Natural killer cell treated with Interleukin-12 subunit alpha and Interleukin-12 subunit beta and Interleukin-15 and Interleukin-18, amount 100 ng/mL, for 72 hours (primary cell): ENCODE measurements around the gene GNB4. TPM values are rescaled to one million over a fixed set of nuclear protein-coding genes. Genes with fewer than 3 reads are reported as not detected.
A peak's percentile ranks its signal among the peaks of the same experiment; 100 is the strongest.

Experiments used
- ATAC-seq, 2 donors: fragments of 150-1000 bp; cut with Tn5 transposase in 1 of 2; sonication (Bioruptor Pico), chemical (Tn5 transposase) in 1 of 2; 2 replicates each; pipeline ENCODE4 v1.10.0; 2021
- DNase-seq: peaks from one replicate; pipeline ENCODE4 v3.0.0; 2022; ENCODE audit warnings: low spot score
- H3K27ac Mint-ChIP-seq, 2 donors: 1 replicate in 1 of 2; 2 replicates in 1 of 2; pipeline ENCODE4 v1.8.0; 2022; ENCODE audit warnings: mixed read lengths in 2 of 2, mild to moderate bottlenecking in 1 of 2, moderate library complexity in 1 of 2
- H3K27me3 Mint-ChIP-seq, 2 donors: 1 replicate in 1 of 2; 2 replicates in 1 of 2; pipeline ENCODE4 v1.8.0; 2022; ENCODE audit warnings: mixed read lengths in 2 of 2
- H3K36me3 Mint-ChIP-seq: one replicate; pipeline ENCODE4 v1.8.0; 2022; ENCODE audit warnings: mixed read lengths
- H3K4me1 Mint-ChIP-seq, 2 donors: 1 replicate in 1 of 2; 2 replicates in 1 of 2; pipeline ENCODE4 v1.8.0; 2022; ENCODE audit warnings: low read depth in 2 of 2, mixed read lengths in 2 of 2, mild to moderate bottlenecking in 1 of 2
- H3K4me3 Mint-ChIP-seq: one replicate; pipeline ENCODE4 v1.8.0; 2022; ENCODE audit warnings: mixed read lengths
- H3K9me3 Mint-ChIP-seq: 2 replicates; pipeline ENCODE4 v1.8.0; 2022; ENCODE audit warnings: mixed read lengths
- total RNA-seq, 2 donors: library from RNA; stranded (reverse); gene quantifications; one replicate each; pipeline ENCODE4 v1.2.3, GENCODE V29; 2022

The GNB4 gene
- total RNA-seq, 2 donors from 2014 or later, result 7.2 TPM

- Mint-ChIP-seq H3K4me3 (no peak overlapping the region), H3K9me3 (no peaks in the 10 kb centered on the region), H3K4me1 (no peaks in the 10 kb centered on the region), H3K27me3 (no peaks in the 10 kb centered on the region), H3K36me3 (peaks cover under 1% of the 10 kb centered on the region), H3K27ac (no peak overlapping the region)
- ATAC-seq (no peak), DNase-seq (no peak)
Measured at GRCh38 chr3:179375091-179375999, 75.9 kb downstream of the GNB4 start.

- H3K27me3 Mint-ChIP-seq, result no peaks in the 10 kb centered on the region
- H3K4me3 Mint-ChIP-seq, result no peak overlapping the region
- no peaks in the 10 kb centered on the region for H3K4me1 Mint-ChIP-seq
- H3K9me3 Mint-ChIP-seq, result no peaks in the 10 kb centered on the region
- DNase-seq, result no peak
- H3K27ac Mint-ChIP-seq, result no peak overlapping the region
- no peak for ATAC-seq
- no peaks in the 10 kb centered on the region for H3K36me3 Mint-ChIP-seq
Measured at GRCh38 chr3:179373938-179374337, 77.3 kb downstream of the GNB4 start.

GRCh38 chr3:179369621-179370020 is 81.6 kb downstream of the GNB4 start:
- no peak for ATAC-seq
- no peaks in the 10 kb centered on the region for H3K9me3 Mint-ChIP-seq
- DNase-seq, result no peak
- H3K27me3 Mint-ChIP-seq, result no peaks in the 10 kb centered on the region
- no peak overlapping the region for H3K4me3 Mint-ChIP-seq
- peaks cover 11% of the 10 kb centered on the region for H3K36me3 Mint-ChIP-seq
- no peak overlapping the region for H3K27ac Mint-ChIP-seq
- H3K4me1 Mint-ChIP-seq, result no peaks in the 10 kb centered on the region

- DNase-seq (no peak), ATAC-seq (no peak)
- H3K27me3 Mint-ChIP-seq, result no peaks in the 10 kb centered on the region
- no peak overlapping the region for H3K27ac Mint-ChIP-seq
- peaks cover 15% of the 10 kb centered on the region for H3K36me3 Mint-ChIP-seq
- H3K4me1 Mint-ChIP-seq, result no peaks in the 10 kb centered on the region
- H3K4me3 Mint-ChIP-seq, result no peak overlapping the region
- no peaks in the 10 kb centered on the region for H3K9me3 Mint-ChIP-seq
Measured at GRCh38 chr3:179363332-179363731, 87.9 kb downstream of the GNB4 start.

- Mint-ChIP-seq H3K4me1 (peaks cover 12 to 17% of the 10 kb centered on the region in 2 donors), H3K27me3 (no peaks in the 10 kb centered on the region), H3K9me3 (no peaks in the 10 kb centered on the region), H3K27ac (peak overlapping the region in 1 of 2 donors; percentile 9), H3K36me3 (peaks cover 30% of the 10 kb centered on the region), H3K4me3 (no peak overlapping the region)
- ATAC-seq (no peak), DNase-seq (no peak)
Measured at GRCh38 chr3:179355996-179356395, 95.3 kb downstream of the GNB4 start.

GRCh38 chr3:179348325-179349013 is 102.8 kb downstream of the GNB4 start:
- H3K4me3 Mint-ChIP-seq, result peak overlapping the region; percentile 98
- ATAC-seq (no peak), DNase-seq (no peak)
- H3K27me3 Mint-ChIP-seq, result no peaks in the 10 kb centered on the region
- H3K9me3 Mint-ChIP-seq, result no peaks in the 10 kb centered on the region
- H3K36me3 Mint-ChIP-seq, result peaks cover 10% of the 10 kb centered on the region
- peaks cover 10 to 11% of the 10 kb centered on the region in 2 donors for H3K4me1 Mint-ChIP-seq
- H3K27ac Mint-ChIP-seq, result peak overlapping the region; percentile 82 to 96

GRCh38 chr3:179347345-179348194 is 103.7 kb downstream of the GNB4 start, which contains the start of gene MFN1:
Gene MFN1, plus strand, starts transcription at chr3:179347709. Its CDS starts 1,143 bp downstream, at chr3:179348852.
- Mint-ChIP-seq H3K4me3 (peak within 1 kb of the TSS; percentile 98), H3K9me3 (no peaks in the 10 kb centered on the region), H3K4me1 (peaks cover 10% of the 10 kb centered on the region in 2 donors), H3K27ac (peak within 1 kb of the TSS; percentile 82 to 96), H3K27me3 (no peaks in the 10 kb centered on the region), H3K36me3 (peaks cover 9% of the 10 kb centered on the region)
- ATAC-seq (peak; percentile 99), DNase-seq (peak; percentile 91)

Other genes with a start within 250 kb of the GNB4 start
- 1 to 10 TPM; 2.0 to 2.1 TPM for gene KCNMB3, start 200.4 kb downstream of the GNB4 start, total RNA-seq
- gene ZNF639, start 128.4 kb downstream of the GNB4 start, total RNA-seq, result 10 to 100 TPM; 34.2 to 41.7 TPM
- 10 to 100 TPM; 33.6 to 39.5 TPM for gene MFN1, start 103.8 kb downstream of the GNB4 start, total RNA-seq
- gene ACTL6A, start 111.5 kb upstream of the GNB4 start, total RNA-seq, result 10 to 100 TPM; 67.6 to 71.0 TPM
- gene MRPL47, start 153.2 kb upstream of the GNB4 start, total RNA-seq, result 10 to 100 TPM; 38.8 to 42.7 TPM
- gene NDUFB5, start 153.3 kb upstream of the GNB4 start, total RNA-seq, result 10 to 100 TPM; 63.7 to 69.3 TPM
- 10 to 100 TPM in 1 of 2 donors, 1 to 10 TPM in 1; 6.6 to 14.0 TPM for gene USP13, start 201.6 kb upstream of the GNB4 start, total RNA-seq